Small intestine (tissue), 16 donors: ENCODE measurements around the gene RASSF1. TPM values are rescaled to one million over a fixed set of nuclear protein-coding genes. Genes with fewer than 3 reads are reported as not detected.

Experiments used
- DNase-seq, 2 donors: peaks; one replicate each; pipeline versions ENCODE4 v3.0.0 to v3.0.0-alpha.2; 2013
- FAIRE-seq: peaks from 2 replicates; lab custom pipeline; 2012; peaks lifted over from hg19 to GRCh38; lab: Jason Lieb, UNC
- H3K27ac ChIP-seq, 3 donors: one replicate each; pipeline ENCODE4 v1.5.1; 2013; ENCODE audit warnings: low read length in 2 of 3, mild to moderate bottlenecking in 2 of 3, control low read depth in 1 of 3, inconsistent platforms in 1 of 3, low read depth in 1 of 3, moderate library complexity in 1 of 3
- H3K27me3 ChIP-seq, 3 donors: one replicate each; pipeline ENCODE4 v1.6.1; 2013; ENCODE audit warnings: low read length in 3 of 3, inconsistent platforms in 1 of 3; ENCODE audit not compliant: control insufficient read depth in 3 of 3, insufficient read depth in 3 of 3
- H3K36me3 ChIP-seq, 3 donors: one replicate each; pipeline ENCODE4 v1.6.1; 2013; ENCODE audit warnings: low read length in 3 of 3, inconsistent platforms in 1 of 3, low read depth in 1 of 3, mild to moderate bottlenecking in 1 of 3, moderate library complexity in 1 of 3; ENCODE audit not compliant: control insufficient read depth in 3 of 3, insufficient read depth in 2 of 3
- H3K4me1 ChIP-seq, 3 donors: one replicate each; pipeline ENCODE4 v1.6.1; 2013; ENCODE audit warnings: low read length in 2 of 3, inconsistent platforms in 1 of 3, low read depth in 1 of 3, mild to moderate bottlenecking in 1 of 3, moderate library complexity in 1 of 3; ENCODE audit not compliant: control insufficient read depth in 3 of 3, insufficient read depth in 2 of 3
- H3K4me3 ChIP-seq, 3 donors: one replicate each; pipeline ENCODE4 v1.5.1; 2013; ENCODE audit warnings: low read length in 3 of 3, control low read depth in 1 of 3, inconsistent platforms in 1 of 3, low read depth in 1 of 3, mild to moderate bottlenecking in 1 of 3, moderate library complexity in 1 of 3
- H3K9me3 ChIP-seq, 2 donors: one replicate each; pipeline ENCODE4 v1.6.1; 2013; ENCODE audit warnings: low read depth in 1 of 2, low read length in 1 of 2; ENCODE audit not compliant: control insufficient read depth in 2 of 2, insufficient read depth in 1 of 2
- WGBS, 3 donors: extraction: QIAGEN DNeasy Blood & Tissue Kit; methylation state at CpG; one replicate each; pipeline ENCODE4 v1.1.7; 2013; 5-methylcytosine and 5-hydroxymethylcytosine counted together
- long read RNA-seq, 10 donors: transcript quantifications; one replicate each; lab custom pipeline, GENCODE V29; 2026
- polyA plus RNA-seq, 4 donors: library from polyadenylated mRNA; stranded (reverse) in 3 of 4; unstranded in 1 of 4; fragments of 200-250 nt in 3 of 4; fragments of 120-200 nt in 1 of 4; gene quantifications; one replicate each; pipeline versions ENCODE4 v1.2.1 to v1.2.3, GENCODE V29; 2013
- donor health status: healthy with polysubstance abuse.
- donor health status: control.
- donor health status: control.
- donor health status: Bipolar disorder and iron deficiency.
- donor health status: healthy.

The RASSF1 gene, protein sequence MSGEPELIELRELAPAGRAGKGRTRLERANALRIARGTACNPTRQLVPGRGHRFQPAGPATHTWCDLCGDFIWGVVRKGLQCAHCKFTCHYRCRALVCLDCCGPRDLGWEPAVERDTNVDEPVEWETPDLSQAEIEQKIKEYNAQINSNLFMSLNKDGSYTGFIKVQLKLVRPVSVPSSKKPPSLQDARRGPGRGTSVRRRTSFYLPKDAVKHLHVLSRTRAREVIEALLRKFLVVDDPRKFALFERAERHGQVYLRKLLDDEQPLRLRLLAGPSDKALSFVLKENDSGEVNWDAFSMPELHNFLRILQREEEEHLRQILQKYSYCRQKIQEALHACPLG
- 10 to 100 TPM; 16.3 to 39.0 (median 26.2) TPM for polyA plus RNA-seq
- long read RNA-seq, donor 1, result 0 reads
- long read RNA-seq, donor 2, partial matches to known transcripts, result 0 of 5 reads
- long read RNA-seq, donor 2, other reads (novel, unspliced or antisense), result 0 of 5 reads
- long read RNA-seq, donor 3, partial matches to known transcripts, result 0 of 4 reads
- long read RNA-seq, donor 3, other reads (novel, unspliced or antisense), result 0 of 4 reads
- long read RNA-seq, donor 4, result 0 reads
- long read RNA-seq, donor 5, partial matches to known transcripts, result 0 of 3 reads
- long read RNA-seq, donor 5, other reads (novel, unspliced or antisense), result 0 of 3 reads
- long read RNA-seq, donor 6, transcript RASSF1-201 (5 exons, 1,757 nt), result major isoform, 7 of 8 reads
- long read RNA-seq, donor 6, partial matches to known transcripts, result 0 of 8 reads
- long read RNA-seq, donor 6, other reads (novel, unspliced or antisense), result 0 of 8 reads
- long read RNA-seq, donor 7, result 0 reads
- long read RNA-seq, donor 8, result 0 reads
- long read RNA-seq, donor 9, partial matches to known transcripts, result 0 of 1 reads
- long read RNA-seq, donor 9, other reads (novel, unspliced or antisense), result 0 of 1 reads
- long read RNA-seq, donor 10, transcript RASSF1-201 (5 exons, 1,757 nt), result major isoform, 9 of 23 reads
- long read RNA-seq, donor 10, partial matches to known transcripts, result 10 of 23 reads
- long read RNA-seq, donor 10, other reads (novel, unspliced or antisense), result 0 of 23 reads

- 3 to 15% (median 8%) methylated on average over 54 to 85 of the region's 85 CpGs for WGBS, 3 donors
- DNase-seq (peak; percentile 71 to 74), FAIRE-seq (no peak)
- peaks cover 0 to 7% (median 0%) of the 10 kb centered on the region in 3 donors for H3K36me3 ChIP-seq
- H3K9me3 ChIP-seq, result no peaks in the 10 kb centered on the region
- H3K4me1 ChIP-seq, result peaks cover 0 to 30% (median 0%) of the 10 kb centered on the region in 3 donors
- H3K4me3 ChIP-seq, result peak within 1 kb of the TSS; percentile 27 to 50 (median 48)
- peak within 1 kb of the TSS; percentile 18 to 88 (median 73) for H3K27ac ChIP-seq
- peaks cover 0 to 26% (median 0%) of the 10 kb centered on the region in 3 donors for H3K27me3 ChIP-seq
These were observed at the start of gene RASSF1 for GRCh38 chr3:50340448-50341329. RASSF1 (minus strand) TSS chr3:50340836; CDS start chr3:50340805, 31 bp downstream.

DNA sequence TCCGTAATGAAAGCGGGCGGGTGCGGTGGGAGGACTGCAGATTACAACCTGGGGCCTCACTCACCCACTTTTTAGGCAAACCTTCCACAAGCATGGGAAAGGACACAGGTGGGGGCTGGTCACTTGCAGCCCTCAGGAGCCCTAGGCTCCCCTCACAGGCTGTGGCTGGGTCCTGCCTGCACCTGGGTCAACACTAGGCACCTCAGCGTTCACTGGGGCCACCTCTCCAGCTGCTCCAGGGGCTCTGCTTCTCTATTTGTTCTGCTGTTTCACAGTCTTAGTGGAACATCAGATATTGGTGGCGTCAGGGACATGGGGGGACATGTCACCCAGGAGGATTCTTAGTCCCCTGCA lies 48.8 kb upstream of the RASSF1 start:
- Histone ChIP-seq H3K27me3 (no peaks in the 10 kb centered on the region), H3K36me3 (peaks cover 0 to 4% (median 0%) of the 10 kb centered on the region in 3 donors), H3K4me3 (no peak overlapping the region), H3K4me1 (peaks cover 5 to 23% (median 10%) of the 10 kb centered on the region in 3 donors), H3K27ac (no peak overlapping the region), H3K9me3 (no peaks in the 10 kb centered on the region)
- DNase-seq (no peak), FAIRE-seq (no peak)
- 73 to 84% (median 75%) methylated on average over 6 of the region's 6 CpGs for WGBS, 3 donors

DNA sequence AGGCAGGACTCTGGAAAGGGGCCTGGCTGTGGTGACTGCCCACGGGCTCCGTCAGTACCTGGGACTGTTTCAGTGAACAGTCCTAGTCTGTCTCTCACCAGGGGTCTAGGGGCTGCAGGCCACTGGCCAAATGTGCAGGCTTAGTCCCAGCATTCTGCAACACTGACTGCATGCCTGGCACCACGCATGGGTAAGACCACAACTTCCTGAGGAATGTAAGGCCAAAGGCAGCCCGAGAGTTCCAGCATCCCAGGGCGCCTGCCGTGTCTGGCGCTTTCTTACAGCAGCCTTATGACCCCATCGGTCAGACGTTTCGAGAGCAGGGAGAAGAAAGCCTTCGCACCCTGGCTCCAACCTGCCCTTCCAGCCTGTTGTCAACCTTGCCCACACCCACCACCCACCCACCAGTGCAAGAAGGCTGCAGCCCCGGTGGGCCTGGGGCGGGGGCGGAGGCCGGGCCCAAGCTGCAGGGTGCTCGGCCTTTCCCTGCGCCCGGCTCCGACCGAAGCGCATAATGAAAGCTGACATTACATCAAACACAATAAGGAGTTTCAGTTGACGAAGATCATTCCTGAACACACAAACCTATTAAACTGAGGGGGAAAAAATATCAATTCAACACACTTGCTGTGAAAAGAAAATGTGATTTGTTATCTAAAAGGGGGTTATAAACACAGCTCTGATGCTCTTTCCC lies 48.2 kb upstream of the RASSF1 start:
- Histone ChIP-seq H3K27me3 (no peaks in the 10 kb centered on the region), H3K27ac (no peak overlapping the region), H3K4me1 (peaks cover 5 to 23% (median 7%) of the 10 kb centered on the region in 3 donors), H3K9me3 (no peaks in the 10 kb centered on the region), H3K36me3 (peaks cover 0 to 4% (median 0%) of the 10 kb centered on the region in 3 donors), H3K4me3 (no peak overlapping the region)
- 75 to 83% (median 79%) methylated on average over 22 of the region's 22 CpGs for WGBS, 3 donors
- FAIRE-seq (no peak), DNase-seq (no peak)

GRCh38 chr3:50388016-50388719 lies 47.5 kb upstream of the RASSF1 start:
- no peak overlapping the region for H3K27ac ChIP-seq
- H3K27me3 ChIP-seq, result no peaks in the 10 kb centered on the region
- no peak overlapping the region for H3K4me3 ChIP-seq
- 26 to 72% (median 44%) methylated on average over 25 of the region's 25 CpGs for whole genome bisulfite sequencing, 3 donors
- DNase-seq (peak; percentile 33 to 42), FAIRE-seq (no peak)
- H3K9me3 ChIP-seq, result no peaks in the 10 kb centered on the region
- peaks cover 5 to 23% (median 7%) of the 10 kb centered on the region in 3 donors for H3K4me1 ChIP-seq
- peaks cover 0 to 4% (median 0%) of the 10 kb centered on the region in 3 donors for H3K36me3 ChIP-seq

DNA sequence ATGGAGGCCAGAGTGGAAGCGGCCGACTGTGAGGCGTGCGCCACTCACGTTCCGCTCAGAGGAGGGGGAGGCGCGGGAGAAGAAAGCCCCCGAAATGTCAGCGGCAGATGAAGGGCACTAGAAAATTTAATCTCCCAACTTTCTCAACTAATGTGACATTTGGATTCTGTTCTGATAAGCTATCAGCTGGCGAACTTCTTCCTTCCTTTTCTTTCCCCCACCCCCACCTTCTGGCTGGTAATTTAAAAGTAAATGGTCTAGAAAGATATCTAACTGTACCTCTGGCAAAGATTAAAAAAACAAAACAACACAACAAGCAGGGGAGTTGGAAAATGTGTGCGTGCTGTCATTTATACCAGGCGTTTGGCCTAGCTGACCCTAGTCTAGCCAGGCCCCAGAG lies 45.1 kb upstream of the RASSF1 start:
- Histone ChIP-seq H3K4me3 (no peak overlapping the region), H3K36me3 (peaks cover 0 to 2% (median 0%) of the 10 kb centered on the region in 3 donors), H3K27me3 (no peaks in the 10 kb centered on the region), H3K9me3 (no peaks in the 10 kb centered on the region), H3K4me1 (peaks cover 1 to 12% (median 2%) of the 10 kb centered on the region in 3 donors), H3K27ac (no peak overlapping the region)
- DNase-seq, result no peak
- 69 to 72% (median 70%) methylated on average over 13 of the region's 13 CpGs for WGBS, 3 donors
- FAIRE-seq, result no peak

GRCh38 chr3:50383750-50384149 lies 43.1 kb upstream of the RASSF1 start:
- DNase-seq, result no peak
- Histone ChIP-seq H3K9me3 (no peaks in the 10 kb centered on the region), H3K36me3 (no peaks in the 10 kb centered on the region), H3K4me1 (no peaks in the 10 kb centered on the region), H3K27ac (no peak overlapping the region), H3K27me3 (no peaks in the 10 kb centered on the region), H3K4me3 (no peak overlapping the region)
- no peak for FAIRE-seq
- 77 to 87% (median 79%) methylated on average over 6 of the region's 6 CpGs for WGBS, 3 donors

DNA sequence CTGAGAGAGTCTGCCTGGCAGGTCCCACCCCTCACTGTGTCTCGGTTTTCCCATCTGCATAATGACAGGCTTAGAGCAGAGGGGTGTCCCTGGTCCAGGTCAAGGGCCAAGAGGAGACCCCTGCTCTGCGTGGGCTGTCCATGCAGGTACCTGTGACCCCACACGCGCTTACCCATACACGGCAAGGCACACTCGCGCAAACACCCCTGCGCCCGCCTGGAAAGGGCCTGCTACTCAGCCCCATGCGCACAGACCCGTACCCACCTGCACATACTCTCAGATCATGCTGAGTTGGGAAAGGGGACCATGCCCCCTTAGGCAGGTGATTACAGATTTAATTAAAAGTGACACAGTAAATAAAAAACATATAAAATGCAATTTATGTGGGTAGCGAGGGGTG lies 42.1 kb upstream of the RASSF1 start:
- H3K27ac ChIP-seq, result no peak overlapping the region
- H3K9me3 ChIP-seq, result no peaks in the 10 kb centered on the region
- no peak overlapping the region for H3K4me3 ChIP-seq
- no peak for DNase-seq
- H3K4me1 ChIP-seq, result no peaks in the 10 kb centered on the region
- H3K27me3 ChIP-seq, result no peaks in the 10 kb centered on the region
- FAIRE-seq, result no peak
- WGBS, 3 donors, result 89 to 93% (median 90%) methylated on average over 12 of the region's 12 CpGs
- no peaks in the 10 kb centered on the region for H3K36me3 ChIP-seq
